Sigmoid colon (tissue), 7 donors: ENCODE results near the gene ZNF439. TPM values are rescaled to one million over a fixed set of nuclear protein-coding genes. Genes with fewer than 3 reads are reported as not detected.
"Not testable (repeated sequence)": the region's sequence is repeated elsewhere in the genome, so short reads cannot be mapped to it uniquely, and the experiment has no call there.

Source experiments
- DNase-seq: peaks from one replicate; pipeline ENCODE4 v3.0.0-alpha.2; 2019
- H3K27ac ChIP-seq, 4 donors: fragments of 200-600 bp; sonication (generic); one replicate each; pipeline ENCODE4 v1.5.1; 2016 to 2019; ENCODE audit warnings: mild to moderate bottlenecking in 1 of 4
- H3K27me3 ChIP-seq, 3 donors: fragments of 200-600 bp; sonication (generic); one replicate each; pipeline ENCODE4 v1.5.1; 2019; ENCODE audit warnings: mild to moderate bottlenecking in 1 of 3
- H3K36me3 ChIP-seq, 4 donors: fragments of 200-600 bp; sonication (generic); one replicate each; pipeline ENCODE4 v1.5.1; 2016 to 2019
- H3K4me1 ChIP-seq, 4 donors: fragments of 200-600 bp; sonication (generic); one replicate each; pipeline ENCODE4 v1.5.1; 2017 to 2019
- H3K4me3 ChIP-seq, 4 donors: fragments of 200-600 bp; sonication (generic); one replicate each; pipeline ENCODE4 v1.5.1; 2017 to 2019; ENCODE audit warnings: mild to moderate bottlenecking in 2 of 4, moderate library complexity in 1 of 4
- H3K9me3 ChIP-seq, 4 donors: fragments of 200-600 bp in 3 of 4; sonication (generic) in 3 of 4; one replicate each; pipeline versions ENCODE4 v1.5.1 to v1.6.1; 2013 to 2019
- EP300 ChIP-seq, 4 donors: sonication (generic); formaldehyde crosslinking; IDR thresholded peaks; one replicate each; pipeline ENCODE4 v1.6.1; 2017; ENCODE audit warnings: antibody characterized with exemption in 4 of 4
- POLR2A ChIP-seq, 2 donors: fragments of 450-650 bp; IDR thresholded peaks; one replicate each; pipeline ENCODE4 v1.6.1; 2016; ENCODE audit warnings: antibody characterized with exemption in 2 of 2, mild to moderate bottlenecking in 2 of 2, moderate library complexity in 2 of 2
- POLR2AphosphoS5 ChIP-seq, 4 donors: sonication (generic); formaldehyde crosslinking; IDR thresholded peaks; one replicate each; pipeline ENCODE4 v1.6.1; 2017; ENCODE audit warnings: antibody characterized with exemption in 4 of 4
- WGBS, 2 donors: extraction: QIAGEN DNeasy Blood & Tissue Kit; methylation state at CpG; one replicate each; pipeline ENCODE4 v1.1.7; 2013; 5-methylcytosine and 5-hydroxymethylcytosine counted together
- intact Hi-C: fragments of 100-400 bp; cut with DNase I; formaldehyde crosslinking; loops from one replicate; pipeline ENCODE4 v1.15.1; 2023
- polyA plus RNA-seq, 3 donors: library from polyadenylated mRNA; stranded (reverse); fragments of 200-250 nt; gene quantifications; one replicate each; pipeline ENCODE4 v1.2.3, GENCODE V29; 2013
- total RNA-seq, 4 donors: library from RNA; depleted of rRNA; stranded (reverse); fragments of >200 nt; gene quantifications; one replicate each; pipeline ENCODE4 v1.1.0, GENCODE V29; 2016
- TF ChIP-seq, protein P1 (sequence below), 4 experiments: fragments of 450-650 bp in 3 of 4; fragments of 200-600 bp in 1 of 4; IDR thresholded peaks; one replicate each; pipeline ENCODE4 v1.5.1; 2016 to 2019; ENCODE audit warnings: antibody characterized with exemption in 4 of 4, mild to moderate bottlenecking in 3 of 4, moderate library complexity in 2 of 4
- donor health status: healthy with polysubstance abuse.
- donor health status: Bipolar disorder and iron deficiency.
- donor health status: healthy.

Gene ZNF439
- total and polyA plus RNA-seq, 7 donors, result 2.4 to 8.6 (median 5.4) TPM

DNA sequence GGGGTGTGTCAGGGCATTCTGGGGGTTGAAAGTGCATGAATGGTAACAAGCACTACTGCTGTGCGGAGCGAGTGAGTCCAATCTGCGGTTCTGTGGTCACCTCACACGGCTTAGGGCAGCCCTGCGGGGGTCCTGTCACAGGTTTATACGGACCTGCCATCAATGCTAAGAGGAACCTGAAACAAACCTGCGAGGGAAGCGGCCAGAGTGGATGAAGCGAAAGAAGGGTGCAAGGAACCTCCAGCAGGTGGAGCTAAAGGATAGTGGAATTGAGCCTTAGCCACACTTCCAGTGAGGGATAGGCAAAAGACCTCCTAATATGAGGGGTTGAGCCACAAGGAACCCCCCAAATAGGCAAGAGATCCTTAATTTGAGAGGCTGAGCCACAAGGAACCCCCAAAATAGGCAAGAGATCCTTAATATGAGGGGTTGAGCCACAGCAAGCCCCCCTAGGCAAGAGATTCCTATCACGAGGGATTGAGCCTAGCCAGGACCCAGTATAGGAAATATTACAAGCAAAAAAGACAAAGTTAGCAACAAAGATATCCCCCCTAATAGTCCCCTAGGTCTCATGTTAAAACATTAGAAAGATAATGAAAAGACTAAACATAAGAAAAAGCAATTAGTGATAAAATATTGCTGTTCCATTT lies 32.8 kb downstream of the ZNF439 start:
- H3K36me3 ChIP-seq, result no peaks in the 10 kb centered on the region
- whole genome bisulfite sequencing, 2 donors, result 16 to 22% methylated on average over 10 of the region's 10 CpGs
- TF ChIP-seq, protein P1, sequence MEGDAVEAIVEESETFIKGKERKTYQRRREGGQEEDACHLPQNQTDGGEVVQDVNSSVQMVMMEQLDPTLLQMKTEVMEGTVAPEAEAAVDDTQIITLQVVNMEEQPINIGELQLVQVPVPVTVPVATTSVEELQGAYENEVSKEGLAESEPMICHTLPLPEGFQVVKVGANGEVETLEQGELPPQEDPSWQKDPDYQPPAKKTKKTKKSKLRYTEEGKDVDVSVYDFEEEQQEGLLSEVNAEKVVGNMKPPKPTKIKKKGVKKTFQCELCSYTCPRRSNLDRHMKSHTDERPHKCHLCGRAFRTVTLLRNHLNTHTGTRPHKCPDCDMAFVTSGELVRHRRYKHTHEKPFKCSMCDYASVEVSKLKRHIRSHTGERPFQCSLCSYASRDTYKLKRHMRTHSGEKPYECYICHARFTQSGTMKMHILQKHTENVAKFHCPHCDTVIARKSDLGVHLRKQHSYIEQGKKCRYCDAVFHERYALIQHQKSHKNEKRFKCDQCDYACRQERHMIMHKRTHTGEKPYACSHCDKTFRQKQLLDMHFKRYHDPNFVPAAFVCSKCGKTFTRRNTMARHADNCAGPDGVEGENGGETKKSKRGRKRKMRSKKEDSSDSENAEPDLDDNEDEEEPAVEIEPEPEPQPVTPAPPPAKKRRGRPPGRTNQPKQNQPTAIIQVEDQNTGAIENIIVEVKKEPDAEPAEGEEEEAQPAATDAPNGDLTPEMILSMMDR (IDR thresholded peaks at IDR 0.05), result peak; percentile 30 to 79 (median 71)
- no peak for TF ChIP-seq POLR2A (IDR thresholded peaks at IDR 0.05)
- intact Hi-C loops, result loop anchor here (1.0 to 5.0 kb wide), 5 partner anchors 41 to 260 kb away; partner anchors contain the start of genes ZNF20 and ZNF491
- no peak for DNase-seq
- no peak overlapping the region for H3K4me3 ChIP-seq
- no peaks in the 10 kb centered on the region for H3K9me3 ChIP-seq
- peaks cover 0 to 6% (median 3%) of the 10 kb centered on the region in 4 donors for H3K4me1 ChIP-seq
- no peak overlapping the region for H3K27ac ChIP-seq
- H3K27me3 ChIP-seq, result no peaks in the 10 kb centered on the region

DNA sequence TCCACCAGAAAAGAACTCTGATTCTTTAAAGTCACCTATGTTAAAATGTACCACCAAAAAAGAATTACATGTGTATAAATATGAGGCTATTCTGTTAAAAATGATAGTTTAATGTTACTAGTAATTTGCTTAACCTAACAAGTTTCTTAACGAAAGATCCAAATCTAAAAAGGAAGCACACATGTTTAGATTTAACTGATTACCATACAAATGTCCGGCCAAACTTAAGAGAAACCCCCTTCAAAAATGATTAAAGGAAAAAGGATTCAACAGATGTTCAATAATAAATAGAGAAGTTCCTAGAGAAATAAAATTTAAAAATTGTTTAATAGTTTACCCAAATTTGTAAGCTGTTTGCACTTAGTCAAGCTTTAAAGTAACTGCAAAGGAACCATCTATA lies 34.1 kb downstream of the ZNF439 start:
- no peak overlapping the region for H3K4me3 ChIP-seq
- intact Hi-C loops, result loop anchor here (5.0 kb wide), 3 partner anchors 40 to 175 kb away; partner anchors contain the start of gene ZNF491
- WGBS, 2 donors, result 49 to 82% methylated on average over 2 of the region's 2 CpGs
- H3K27ac ChIP-seq, result no peak overlapping the region
- DNase-seq, result no peak
- H3K36me3 ChIP-seq, result no peaks in the 10 kb centered on the region
- H3K4me1 ChIP-seq, result peaks cover 0 to 12% (median 9%) of the 10 kb centered on the region in 4 donors
- no peaks in the 10 kb centered on the region for H3K9me3 ChIP-seq
- H3K27me3 ChIP-seq, result no peaks in the 10 kb centered on the region
- TF ChIP-seq POLR2AphosphoS5 (IDR thresholded peaks at IDR 0.05), result no peak
- TF ChIP-seq EP300 (IDR thresholded peaks at IDR 0.05), result no peak
- no peak for TF ChIP-seq POLR2A (IDR thresholded peaks at IDR 0.05)
- TF ChIP-seq, protein P1 (IDR thresholded peaks at IDR 0.05), result no peak

DNA sequence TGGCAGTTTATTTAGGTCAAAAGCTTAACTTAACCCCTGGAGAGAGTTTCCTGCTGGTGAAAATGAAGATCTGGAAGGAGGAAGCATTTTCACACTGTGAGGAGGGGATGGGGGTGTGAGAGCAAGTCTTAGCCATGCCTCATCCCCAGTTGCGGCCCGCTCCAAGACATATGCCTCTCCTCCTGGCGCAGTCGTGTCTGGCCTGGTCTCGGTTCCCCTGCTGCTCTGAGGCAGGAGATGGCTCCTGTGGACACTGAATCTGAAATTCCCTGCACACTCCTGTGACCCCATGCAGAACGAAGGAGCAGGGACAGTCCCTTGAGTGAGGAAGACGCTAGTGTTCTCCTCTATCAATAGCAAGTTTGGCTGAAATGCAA lies 38.7 kb downstream of the ZNF439 start:
- Histone ChIP-seq H3K4me3 (peak overlapping the region in 3 of 4 donors; percentile 70 to 93 (median 82)), H3K27ac (peak overlapping the region; percentile 86 to 97 (median 90)), H3K27me3 (no peaks in the 10 kb centered on the region), H3K36me3 (no peaks in the 10 kb centered on the region), H3K4me1 (peaks cover 0 to 40% (median 37%) of the 10 kb centered on the region in 4 donors), H3K9me3 (no peaks in the 10 kb centered on the region)
- TF ChIP-seq EP300 (IDR thresholded peaks at IDR 0.05) (no peak), POLR2AphosphoS5 (IDR thresholded peaks at IDR 0.05) (no peak), POLR2A (IDR thresholded peaks at IDR 0.05) (no peak)
- TF ChIP-seq, protein P1 (IDR thresholded peaks at IDR 0.05), result no peak
- intact Hi-C loops, result no loop called here
- WGBS, 2 donors, result 32 to 33% methylated on average over 7 of the region's 7 CpGs
- DNase-seq, result no peak

DNA sequence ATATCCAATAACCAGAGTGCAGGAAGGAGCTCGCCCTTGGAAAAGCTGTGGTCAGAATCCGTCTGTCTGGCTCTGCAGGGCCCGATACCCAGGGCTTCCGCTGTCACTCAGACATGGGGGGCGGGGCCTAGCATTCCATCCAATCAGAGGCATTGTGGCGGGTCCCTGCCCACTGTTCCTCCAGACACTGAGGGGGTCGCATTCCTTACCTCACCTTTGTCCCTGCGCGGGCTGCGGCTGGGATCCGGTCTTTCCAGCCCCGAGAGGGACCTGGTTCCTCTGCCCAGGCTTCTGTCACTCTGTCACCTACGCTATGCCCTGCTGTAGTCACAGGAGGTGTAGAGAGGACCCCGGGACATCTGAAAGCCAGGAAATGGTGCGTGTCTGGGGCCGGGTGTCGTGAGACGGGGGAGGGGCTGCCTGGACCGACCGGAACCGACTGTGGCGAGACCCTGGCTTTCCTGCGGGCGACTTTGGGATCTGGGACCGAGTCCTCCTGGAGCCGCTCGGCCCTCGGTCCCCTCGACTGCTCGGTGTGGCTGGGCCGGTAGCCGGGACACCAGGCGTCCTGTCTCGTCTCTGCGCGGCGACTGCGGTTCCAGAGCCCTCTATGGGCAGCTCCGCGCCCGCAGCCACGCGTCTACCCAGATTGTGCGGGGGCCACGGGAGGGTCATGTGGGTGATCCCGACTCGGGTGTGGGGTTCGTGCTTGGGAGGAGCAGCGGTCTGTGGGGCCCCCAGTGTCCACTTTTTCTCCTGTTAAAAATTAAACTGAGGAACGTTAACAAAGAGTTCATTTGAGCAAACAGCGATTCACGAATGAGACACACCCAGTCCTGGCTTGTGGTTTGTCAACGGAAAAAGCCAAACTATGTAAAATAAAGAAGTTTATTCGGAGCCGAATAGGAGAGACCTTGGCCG lies 39.3 kb downstream of the ZNF439 start, which contains the start of gene ZNF69:
Gene ZNF69 (plus strand): TSS at position 172 of the 921 bp plus-strand sequence. CDS start 142 bp downstream, at position 314.
- H3K36me3 ChIP-seq, result no peaks in the 10 kb centered on the region
- H3K27me3 ChIP-seq, result no peaks in the 10 kb centered on the region
- peak within 1 kb of the TSS; percentile 86 to 97 (median 90) for H3K27ac ChIP-seq
- intact Hi-C loops, result no loop called here
- H3K4me3 ChIP-seq, result peak within 1 kb of the TSS; percentile 70 to 93 (median 78)
- DNase-seq, result peak; percentile 91
- WGBS, 2 donors, result 0 to 1% methylated on average over 56 of the region's 56 CpGs
- H3K9me3 ChIP-seq, result no peaks in the 10 kb centered on the region
- peaks cover 0 to 40% (median 37%) of the 10 kb centered on the region in 4 donors for H3K4me1 ChIP-seq
- TF ChIP-seq, protein P1 (IDR thresholded peaks at IDR 0.05), result peak in 1 of 4 experiments; percentile 17
- peak in 1 of 2 donors; percentile 57 for TF ChIP-seq POLR2A (IDR thresholded peaks at IDR 0.05)
- no peak for TF ChIP-seq EP300 (IDR thresholded peaks at IDR 0.05)
- peak; percentile 49 to 82 (median 66) for TF ChIP-seq POLR2AphosphoS5 (IDR thresholded peaks at IDR 0.05)

DNA sequence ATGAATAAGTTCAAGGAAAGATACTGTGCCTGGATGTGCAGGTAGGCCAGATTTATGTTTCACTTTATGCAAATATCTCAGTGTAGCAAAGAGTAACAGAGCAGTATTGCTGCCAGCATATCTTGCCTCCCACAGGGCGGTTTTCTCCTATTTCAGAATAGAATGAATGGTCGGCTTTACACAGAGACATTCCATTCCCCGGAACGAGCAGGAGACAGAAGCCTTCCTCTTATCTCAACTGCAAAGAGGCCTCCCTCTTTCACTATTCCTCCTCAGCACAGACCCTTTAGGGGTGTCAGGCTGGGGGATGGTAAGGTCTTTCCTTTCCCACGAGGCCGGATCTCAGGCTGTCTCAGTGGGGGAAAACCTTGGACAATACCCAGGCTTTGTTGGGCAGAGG lies 41.4 kb downstream of the ZNF439 start:
- intact Hi-C loops, H3K27me3 ChIP-seq, DNase-seq, H3K36me3 ChIP-seq, H3K4me3 ChIP-seq, H3K9me3 ChIP-seq: not testable (repeated sequence)
- Histone ChIP-seq H3K4me1 (peaks cover 0 to 40% (median 37%) of the 10 kb centered on the region in 4 donors), H3K27ac (peak overlapping the region in 3 of 4 donors; percentile 61 to 72 (median 62))
- 85 to 87% methylated on average over 6 of the region's 6 CpGs for WGBS, 2 donors
